Endothelial cell of umbilical vein (primary cell): Measurements from ENCODE around the gene SMC1A.

Source experiments
- CTCF ChIP-seq, 2 donors: IDR thresholded peaks; 1 replicate in 1 of 2; 2 replicates in 1 of 2; pipeline ENCODE4 v1.5.1; 2011; ENCODE audit warnings: low read length in 2 of 2, mild to moderate bottlenecking in 2 of 2, moderate library complexity in 2 of 2, control low read depth in 1 of 2, inconsistent platforms in 1 of 2, low read depth in 1 of 2; ENCODE audit not compliant: insufficient read depth in 1 of 2; ENCODE audit errors: extremely low read depth in 1 of 2
- EZH2 ChIP-seq: IDR thresholded peaks from 2 replicates; pipeline ENCODE4 v1.6.1; 2012; ENCODE audit warnings: borderline replicate concordance, low read depth, mild to moderate bottlenecking, moderate library complexity, low read length, inconsistent platforms; ENCODE audit not compliant: severe bottlenecking
- FOS ChIP-seq: IDR thresholded peaks from 2 replicates; pipeline ENCODE4 v1.6.1; 2011; ENCODE audit warnings: mild to moderate bottlenecking, low read length, moderate library complexity, borderline replicate concordance; ENCODE audit not compliant: insufficient read depth
- JUN ChIP-seq: IDR thresholded peaks from 2 replicates; pipeline ENCODE4 v1.6.1; 2011; ENCODE audit warnings: borderline replicate concordance, low read depth; ENCODE audit not compliant: insufficient read length, insufficient read depth
- MAX ChIP-seq: IDR thresholded peaks from 2 replicates; pipeline ENCODE4 v1.6.1; 2011; ENCODE audit not compliant: insufficient read depth, insufficient read length
- POLR2AphosphoS5 ChIP-seq: IDR thresholded peaks from 2 replicates; pipeline ENCODE4 v1.6.1; 2012; ENCODE audit warnings: low read depth, mild to moderate bottlenecking, control low read depth, low read length, moderate library complexity; ENCODE audit not compliant: insufficient read depth

GRCh38 chrX:53356186-53356585 is 66.3 kb downstream of the SMC1A start:
- TF ChIP-seq POLR2AphosphoS5 (no peak), JUN (no peak), EZH2 (no peak), CTCF (IDR thresholded peaks at IDR 0.05; ENCODE audit: extremely low read depth in 1 of 2, insufficient read depth in 1 of 2, low read depth in 1 of 2, low read length in 2 of 2) (no peak), MAX (no peak), FOS (no peak)
